ENCODE data around the gene SLCO1C1.

Gene SLCO1C1

DNA sequence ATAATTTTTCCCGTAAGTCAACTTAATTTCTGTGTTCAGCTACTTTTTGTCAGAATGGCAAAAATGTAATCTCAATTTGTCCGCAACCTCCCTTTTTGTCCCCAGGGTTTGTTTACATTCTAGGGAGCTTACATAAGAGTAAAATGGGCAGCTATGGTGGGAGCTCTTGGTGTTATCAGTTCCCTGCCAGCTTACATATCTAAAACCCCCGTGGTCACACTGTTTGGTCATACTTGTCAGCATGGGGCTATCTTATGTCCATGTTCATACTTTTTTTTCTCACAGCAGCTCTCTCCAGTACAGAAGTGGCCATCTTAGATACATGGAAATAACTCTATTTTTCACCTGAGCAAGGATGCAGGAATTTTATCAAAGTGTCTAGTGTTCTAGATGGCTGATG lies 16.7 kb downstream of the SLCO1C1 start:
- no peak for TF ChIP-seq EGR2 (tag by site-specific recombination; IDR thresholded peaks at IDR 0.05; ENCODE audit: low read depth)
- no peak for TF ChIP-seq TRIM28 (IDR thresholded peaks at IDR 0.05; ENCODE audit: borderline replicate concordance, low read length)
- no peak for TF ChIP-seq ZNF660 (tag by site-specific recombination; IDR thresholded peaks at IDR 0.05)
- TF ChIP-seq ZNF146 (tag by site-specific recombination; IDR thresholded peaks at IDR 0.05): no peak
- TF ChIP-seq, protein P1, sequence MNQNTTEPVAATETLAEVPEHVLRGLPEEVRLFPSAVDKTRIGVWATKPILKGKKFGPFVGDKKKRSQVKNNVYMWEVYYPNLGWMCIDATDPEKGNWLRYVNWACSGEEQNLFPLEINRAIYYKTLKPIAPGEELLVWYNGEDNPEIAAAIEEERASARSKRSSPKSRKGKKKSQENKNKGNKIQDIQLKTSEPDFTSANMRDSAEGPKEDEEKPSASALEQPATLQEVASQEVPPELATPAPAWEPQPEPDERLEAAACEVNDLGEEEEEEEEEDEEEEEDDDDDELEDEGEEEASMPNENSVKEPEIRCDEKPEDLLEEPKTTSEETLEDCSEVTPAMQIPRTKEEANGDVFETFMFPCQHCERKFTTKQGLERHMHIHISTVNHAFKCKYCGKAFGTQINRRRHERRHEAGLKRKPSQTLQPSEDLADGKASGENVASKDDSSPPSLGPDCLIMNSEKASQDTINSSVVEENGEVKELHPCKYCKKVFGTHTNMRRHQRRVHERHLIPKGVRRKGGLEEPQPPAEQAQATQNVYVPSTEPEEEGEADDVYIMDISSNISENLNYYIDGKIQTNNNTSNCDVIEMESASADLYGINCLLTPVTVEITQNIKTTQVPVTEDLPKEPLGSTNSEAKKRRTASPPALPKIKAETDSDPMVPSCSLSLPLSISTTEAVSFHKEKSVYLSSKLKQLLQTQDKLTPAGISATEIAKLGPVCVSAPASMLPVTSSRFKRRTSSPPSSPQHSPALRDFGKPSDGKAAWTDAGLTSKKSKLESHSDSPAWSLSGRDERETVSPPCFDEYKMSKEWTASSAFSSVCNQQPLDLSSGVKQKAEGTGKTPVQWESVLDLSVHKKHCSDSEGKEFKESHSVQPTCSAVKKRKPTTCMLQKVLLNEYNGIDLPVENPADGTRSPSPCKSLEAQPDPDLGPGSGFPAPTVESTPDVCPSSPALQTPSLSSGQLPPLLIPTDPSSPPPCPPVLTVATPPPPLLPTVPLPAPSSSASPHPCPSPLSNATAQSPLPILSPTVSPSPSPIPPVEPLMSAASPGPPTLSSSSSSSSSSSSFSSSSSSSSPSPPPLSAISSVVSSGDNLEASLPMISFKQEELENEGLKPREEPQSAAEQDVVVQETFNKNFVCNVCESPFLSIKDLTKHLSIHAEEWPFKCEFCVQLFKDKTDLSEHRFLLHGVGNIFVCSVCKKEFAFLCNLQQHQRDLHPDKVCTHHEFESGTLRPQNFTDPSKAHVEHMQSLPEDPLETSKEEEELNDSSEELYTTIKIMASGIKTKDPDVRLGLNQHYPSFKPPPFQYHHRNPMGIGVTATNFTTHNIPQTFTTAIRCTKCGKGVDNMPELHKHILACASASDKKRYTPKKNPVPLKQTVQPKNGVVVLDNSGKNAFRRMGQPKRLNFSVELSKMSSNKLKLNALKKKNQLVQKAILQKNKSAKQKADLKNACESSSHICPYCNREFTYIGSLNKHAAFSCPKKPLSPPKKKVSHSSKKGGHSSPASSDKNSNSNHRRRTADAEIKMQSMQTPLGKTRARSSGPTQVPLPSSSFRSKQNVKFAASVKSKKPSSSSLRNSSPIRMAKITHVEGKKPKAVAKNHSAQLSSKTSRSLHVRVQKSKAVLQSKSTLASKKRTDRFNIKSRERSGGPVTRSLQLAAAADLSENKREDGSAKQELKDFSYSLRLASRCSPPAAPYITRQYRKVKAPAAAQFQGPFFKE (tag by site-specific recombination; IDR thresholded peaks at IDR 0.05; ENCODE audit: borderline replicate concordance): no peak
- TF ChIP-seq, protein P2, sequence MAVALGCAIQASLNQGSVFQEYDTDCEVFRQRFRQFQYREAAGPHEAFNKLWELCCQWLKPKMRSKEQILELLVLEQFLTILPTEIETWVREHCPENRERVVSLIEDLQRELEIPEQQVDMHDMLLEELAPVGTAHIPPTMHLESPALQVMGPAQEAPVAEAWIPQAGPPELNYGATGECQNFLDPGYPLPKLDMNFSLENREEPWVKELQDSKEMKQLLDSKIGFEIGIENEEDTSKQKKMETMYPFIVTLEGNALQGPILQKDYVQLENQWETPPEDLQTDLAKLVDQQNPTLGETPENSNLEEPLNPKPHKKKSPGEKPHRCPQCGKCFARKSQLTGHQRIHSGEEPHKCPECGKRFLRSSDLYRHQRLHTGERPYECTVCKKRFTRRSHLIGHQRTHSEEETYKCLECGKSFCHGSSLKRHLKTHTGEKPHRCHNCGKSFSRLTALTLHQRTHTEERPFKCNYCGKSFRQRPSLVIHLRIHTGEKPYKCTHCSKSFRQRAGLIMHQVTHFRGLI (tag by site-specific recombination; IDR thresholded peaks at IDR 0.05): no peak
- no peak for TF ChIP-seq TCF7L2 (IDR thresholded peaks at IDR 0.05; ENCODE audit: borderline replicate concordance, low read depth, low read length)
- TF ChIP-seq, protein P3, sequence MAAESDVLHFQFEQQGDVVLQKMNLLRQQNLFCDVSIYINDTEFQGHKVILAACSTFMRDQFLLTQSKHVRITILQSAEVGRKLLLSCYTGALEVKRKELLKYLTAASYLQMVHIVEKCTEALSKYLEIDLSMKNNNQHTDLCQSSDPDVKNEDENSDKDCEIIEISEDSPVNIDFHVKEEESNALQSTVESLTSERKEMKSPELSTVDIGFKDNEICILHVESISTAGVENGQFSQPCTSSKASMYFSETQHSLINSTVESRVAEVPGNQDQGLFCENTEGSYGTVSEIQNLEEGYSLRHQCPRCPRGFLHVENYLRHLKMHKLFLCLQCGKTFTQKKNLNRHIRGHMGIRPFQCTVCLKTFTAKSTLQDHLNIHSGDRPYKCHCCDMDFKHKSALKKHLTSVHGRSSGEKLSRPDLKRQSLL (tag by site-specific recombination; IDR thresholded peaks at IDR 0.05): no peak
- TF ChIP-seq, protein P4, sequence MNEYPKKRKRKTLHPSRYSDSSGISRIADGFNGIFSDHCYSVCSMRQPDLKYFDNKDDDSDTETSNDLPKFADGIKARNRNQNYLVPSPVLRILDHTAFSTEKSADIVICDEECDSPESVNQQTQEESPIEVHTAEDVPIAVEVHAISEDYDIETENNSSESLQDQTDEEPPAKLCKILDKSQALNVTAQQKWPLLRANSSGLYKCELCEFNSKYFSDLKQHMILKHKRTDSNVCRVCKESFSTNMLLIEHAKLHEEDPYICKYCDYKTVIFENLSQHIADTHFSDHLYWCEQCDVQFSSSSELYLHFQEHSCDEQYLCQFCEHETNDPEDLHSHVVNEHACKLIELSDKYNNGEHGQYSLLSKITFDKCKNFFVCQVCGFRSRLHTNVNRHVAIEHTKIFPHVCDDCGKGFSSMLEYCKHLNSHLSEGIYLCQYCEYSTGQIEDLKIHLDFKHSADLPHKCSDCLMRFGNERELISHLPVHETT (tag by site-specific recombination; IDR thresholded peaks at IDR 0.05): no peak
- TF ChIP-seq, protein P5, sequence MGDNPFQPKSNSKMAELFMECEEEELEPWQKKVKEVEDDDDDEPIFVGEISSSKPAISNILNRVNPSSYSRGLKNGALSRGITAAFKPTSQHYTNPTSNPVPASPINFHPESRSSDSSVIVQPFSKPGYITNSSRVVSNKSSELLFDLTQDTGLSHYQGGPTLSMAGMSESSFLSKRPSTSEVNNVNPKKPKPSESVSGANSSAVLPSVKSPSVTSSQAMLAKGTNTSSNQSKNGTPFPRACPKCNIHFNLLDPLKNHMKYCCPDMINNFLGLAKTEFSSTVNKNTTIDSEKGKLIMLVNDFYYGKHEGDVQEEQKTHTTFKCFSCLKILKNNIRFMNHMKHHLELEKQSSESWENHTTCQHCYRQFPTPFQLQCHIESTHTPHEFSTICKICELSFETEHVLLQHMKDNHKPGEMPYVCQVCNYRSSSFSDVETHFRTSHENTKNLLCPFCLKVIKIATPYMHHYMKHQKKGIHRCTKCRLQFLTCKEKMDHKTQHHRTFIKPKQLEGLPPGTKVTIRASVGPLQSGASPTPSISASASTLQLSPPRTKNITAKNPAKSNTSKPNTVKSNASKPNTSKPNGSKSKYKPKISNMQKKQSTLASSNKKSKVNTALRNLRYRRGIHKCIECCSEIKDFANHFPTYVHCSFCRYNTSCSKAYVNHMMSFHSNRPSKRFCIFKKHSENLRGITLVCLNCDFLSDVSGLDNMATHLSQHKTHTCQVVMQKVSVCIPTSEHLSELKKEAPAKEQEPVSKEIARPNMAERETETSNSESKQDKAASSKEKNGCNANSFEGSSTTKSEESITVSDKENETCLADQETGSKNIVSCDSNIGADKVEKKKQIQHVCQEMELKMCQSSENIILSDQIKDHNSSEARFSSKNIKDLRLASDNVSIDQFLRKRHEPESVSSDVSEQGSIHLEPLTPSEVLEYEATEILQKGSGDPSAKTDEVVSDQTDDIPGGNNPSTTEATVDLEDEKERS (tag by site-specific recombination; IDR thresholded peaks at IDR 0.05): no peak
- TF ChIP-seq, protein P6, sequence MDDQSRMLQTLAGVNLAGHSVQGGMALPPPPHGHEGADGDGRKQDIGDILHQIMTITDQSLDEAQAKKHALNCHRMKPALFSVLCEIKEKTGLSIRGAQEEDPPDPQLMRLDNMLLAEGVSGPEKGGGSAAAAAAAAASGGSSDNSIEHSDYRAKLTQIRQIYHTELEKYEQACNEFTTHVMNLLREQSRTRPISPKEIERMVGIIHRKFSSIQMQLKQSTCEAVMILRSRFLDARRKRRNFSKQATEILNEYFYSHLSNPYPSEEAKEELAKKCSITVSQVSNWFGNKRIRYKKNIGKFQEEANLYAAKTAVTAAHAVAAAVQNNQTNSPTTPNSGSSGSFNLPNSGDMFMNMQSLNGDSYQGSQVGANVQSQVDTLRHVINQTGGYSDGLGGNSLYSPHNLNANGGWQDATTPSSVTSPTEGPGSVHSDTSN (CRISPR knock-in tag; IDR thresholded peaks at IDR 0.05): no peak
- no peak for TF ChIP-seq ZFP41 (tag by site-specific recombination; IDR thresholded peaks at IDR 0.05; ENCODE audit: borderline replicate concordance)
- no peak for TF ChIP-seq YY2 (tag by site-specific recombination; IDR thresholded peaks at IDR 0.05)
- no peak for TF ChIP-seq KLF9 (tag by site-specific recombination; IDR thresholded peaks at IDR 0.05; ENCODE audit: low read depth)
- H3K4me1 ChIP-seq (ENCODE audit: control insufficient read depth, insufficient read depth, low read length): no peaks in the 10 kb centered on the region
- no peaks in the 10 kb centered on the region for H3K36me3 ChIP-seq (ENCODE audit: control insufficient read depth in 2 of 2, insufficient read depth in 1 of 2, low read length in 2 of 2)
- no peaks in the 10 kb centered on the region for H3K9me3 ChIP-seq (ENCODE audit: control insufficient read depth, insufficient read depth, low read depth, low read length)
- no peak overlapping the region for H3K4me3 ChIP-seq (ENCODE audit: low read depth, low read length)
- ChIA-PET POLR2A (no interaction called here), CTCF (interaction anchor here (0.6 kb wide), 1 partner anchor 30 kb away, joined by 3 read pairs; no protein-coding TSS in a partner anchor)
- H3K27ac ChIP-seq (ENCODE audit: extremely low read depth, low read depth, low read length): no peak overlapping the region
